ENCODE measurements around the gene IQUB.
"Not testable (repeated sequence)": the region's sequence is repeated elsewhere in the genome, so short reads cannot be mapped to it uniquely, and the experiment has no call there.

Gene IQUB

DNA sequence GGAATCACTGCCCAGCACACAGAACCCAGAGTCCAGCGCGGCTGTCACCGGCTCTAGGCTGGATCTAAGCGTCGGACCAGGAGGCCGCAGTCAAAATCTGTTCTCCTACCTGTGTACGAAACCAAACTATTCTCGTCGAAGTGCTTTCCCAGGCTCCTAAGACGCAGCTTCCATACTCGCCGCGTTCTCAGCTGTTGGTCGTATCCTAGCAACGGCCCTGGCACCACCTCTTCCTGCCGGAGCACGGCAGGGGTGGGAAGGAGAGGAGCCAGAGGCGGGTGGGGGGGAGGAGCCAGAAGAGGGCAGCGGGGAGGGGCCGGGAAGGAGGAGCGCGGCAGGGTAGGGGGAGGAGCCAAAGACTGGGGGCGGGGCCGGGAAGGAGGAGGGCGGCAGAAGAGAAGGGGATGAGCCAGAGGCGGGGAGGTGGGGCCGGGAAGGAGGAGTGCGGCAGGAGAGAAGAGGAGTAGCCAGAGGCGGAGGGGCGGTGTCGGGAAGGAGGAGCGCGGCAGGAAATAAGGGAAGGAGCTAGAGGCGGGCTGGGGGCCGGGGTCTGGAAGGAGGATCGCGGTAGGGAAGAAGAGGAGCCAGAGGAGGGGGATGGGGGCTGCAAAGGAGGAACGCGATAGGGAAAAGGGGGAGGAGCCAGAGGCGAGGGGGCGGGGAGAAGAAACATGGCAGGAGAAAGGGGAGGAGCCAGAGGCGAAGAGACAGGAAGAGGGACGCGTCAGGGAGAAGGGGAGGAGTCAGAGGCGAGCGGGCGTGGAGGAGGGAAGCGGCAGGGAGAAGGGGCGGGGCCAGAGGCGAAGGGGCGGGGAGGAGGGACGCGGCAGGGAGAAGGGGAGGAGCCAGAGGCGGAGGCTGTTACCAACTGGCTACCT, at the start of gene IQUB:
IQUB (minus strand) TSS at position 213 of the 878 bp plus-strand sequence. CDS start 22,255 bp downstream, outside the sequence.
- DNase-seq (ENCODE audit: low spot score): peak; percentile 96

DNA sequence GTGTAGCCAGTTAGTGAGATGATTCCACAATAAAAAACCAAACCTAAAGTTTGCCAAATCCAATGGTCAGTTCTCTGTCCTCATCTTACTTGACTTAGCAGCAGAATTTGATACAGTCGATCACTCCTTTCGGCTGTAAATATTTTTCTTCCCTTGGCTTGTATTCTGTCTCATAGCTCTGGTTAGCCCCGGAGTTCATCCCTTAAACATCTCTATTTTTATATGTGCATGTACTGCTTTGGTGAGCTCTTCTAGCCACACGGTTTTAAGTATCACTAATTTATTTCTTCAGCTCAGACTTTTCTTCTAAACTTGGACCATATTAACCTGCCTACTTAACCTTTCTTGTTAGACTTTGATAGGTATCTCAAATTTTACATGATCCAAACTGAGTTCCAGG, 49.4 kb upstream of the IQUB start:
- DNase-seq (ENCODE audit: low spot score): no peak

DNA sequence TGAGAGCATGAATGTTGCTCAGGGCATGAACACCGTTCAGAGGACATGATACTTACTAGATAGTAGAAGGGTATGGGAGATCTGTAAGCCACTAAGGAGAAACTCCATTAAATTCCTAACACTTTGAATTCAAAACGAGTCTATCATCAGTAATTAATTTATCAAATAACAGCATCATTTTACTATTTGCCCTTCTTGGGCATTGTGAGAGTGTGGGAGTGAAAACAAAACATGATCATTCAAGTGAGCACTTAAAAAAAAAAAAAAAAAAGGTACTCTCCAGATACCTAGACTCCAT, 46.7 kb upstream of the IQUB start:
- DNase-seq (ENCODE audit: low spot score): no peak

DNA sequence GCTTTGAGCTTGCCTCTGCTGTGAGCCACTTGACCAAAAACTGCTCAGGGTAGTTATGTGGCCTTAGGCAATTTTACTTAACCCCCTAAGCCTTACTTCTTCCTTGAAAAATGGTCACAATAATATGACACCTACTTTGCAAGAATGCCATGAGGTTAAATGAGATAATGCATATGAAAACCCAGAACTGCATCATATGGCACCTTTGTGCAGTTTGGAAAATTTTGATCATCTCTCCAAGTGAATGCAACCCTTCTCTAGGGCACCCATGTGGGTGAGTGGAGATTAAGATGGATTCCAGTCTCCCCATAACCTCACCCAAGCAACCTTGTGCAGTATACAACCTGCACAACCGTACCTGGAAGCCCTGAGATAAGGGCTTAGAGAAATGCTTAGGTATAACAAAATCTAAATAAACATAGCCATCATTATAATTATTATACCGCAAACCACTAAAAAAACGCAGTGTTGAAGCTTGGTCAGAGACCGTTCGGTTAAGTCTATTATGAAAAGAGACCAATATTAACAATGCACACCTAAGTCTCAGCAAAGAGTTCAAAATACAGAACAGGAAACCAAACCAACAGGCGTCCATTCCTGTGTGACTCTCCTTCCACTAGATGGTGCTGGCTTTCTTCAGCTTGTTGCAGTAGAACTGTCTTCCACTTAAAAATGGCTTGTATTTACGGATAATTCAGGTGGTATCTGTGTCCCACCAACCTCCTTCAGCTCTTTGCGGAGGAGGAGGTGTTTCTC, 46.2 kb upstream of the IQUB start:
- DNase-seq (ENCODE audit: low spot score): peak; percentile 47

DNA sequence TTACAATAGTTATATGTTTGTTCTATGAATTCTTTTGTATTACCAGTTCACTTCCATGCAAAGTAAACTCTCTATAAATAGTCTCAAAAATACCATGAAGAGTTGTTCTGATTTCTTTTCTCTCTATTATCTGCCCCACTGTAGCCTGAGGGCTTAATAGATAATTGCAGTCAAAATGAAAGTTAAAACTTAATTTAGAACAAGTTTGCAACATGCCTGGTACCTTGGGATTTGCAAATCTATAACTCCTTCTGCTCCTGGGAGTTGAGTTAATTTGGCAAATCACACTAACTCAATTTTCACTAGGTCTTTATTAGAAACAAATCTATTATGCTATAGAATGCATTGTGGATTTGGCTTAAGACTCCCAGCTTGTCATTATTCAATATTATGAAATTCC, 45.0 kb upstream of the IQUB start:
- DNase-seq (ENCODE audit: low spot score): no peak

DNA sequence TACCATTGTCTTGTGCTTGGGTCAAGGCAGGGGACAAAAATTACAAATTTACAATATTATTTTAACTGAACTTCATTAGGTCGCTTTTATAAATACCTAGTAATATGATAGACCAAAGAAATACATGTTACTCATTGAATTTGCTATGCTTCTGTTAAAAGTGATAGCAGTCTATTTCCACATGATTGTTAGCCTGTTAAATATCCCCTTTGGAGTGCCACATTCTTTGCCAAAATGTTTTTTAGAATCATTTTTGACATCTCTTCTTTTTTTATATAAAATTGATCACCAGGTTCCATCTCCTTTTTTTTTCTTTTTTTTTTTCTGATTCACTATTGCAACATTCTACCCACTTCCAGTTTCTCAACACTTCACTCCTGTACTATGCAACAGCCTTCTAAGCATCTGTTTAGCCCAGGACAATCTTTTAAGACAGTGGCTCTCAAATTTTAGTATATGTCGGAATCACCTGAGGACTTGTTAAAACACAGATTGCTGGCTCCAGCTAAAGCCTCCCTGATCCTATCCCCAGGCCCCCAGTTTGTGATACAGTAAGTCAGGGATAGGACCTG, 39.6 kb upstream of the IQUB start:
- no peak for DNase-seq (ENCODE audit: low spot score)

DNA sequence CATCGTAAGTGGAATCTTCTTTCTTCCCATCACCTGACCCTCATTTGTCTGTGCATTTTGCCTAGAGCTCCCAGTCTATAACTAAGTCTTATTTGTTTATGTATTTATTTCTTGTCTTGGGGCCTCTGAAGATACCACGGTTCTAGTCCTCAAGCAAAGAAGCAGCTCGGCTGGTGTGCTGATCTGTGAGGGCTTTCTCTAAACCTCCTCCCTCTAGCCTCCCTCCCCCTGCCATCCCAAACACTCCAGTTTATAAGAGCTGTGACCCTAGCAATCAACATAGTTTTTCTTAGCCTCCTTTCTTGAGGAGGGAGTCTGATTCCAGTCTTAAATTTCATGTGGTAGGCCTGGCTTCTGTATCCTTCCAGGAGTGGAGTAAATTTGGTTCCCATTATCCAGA, 38.9 kb upstream of the IQUB start:
- no peak for DNase-seq (ENCODE audit: low spot score)

DNA sequence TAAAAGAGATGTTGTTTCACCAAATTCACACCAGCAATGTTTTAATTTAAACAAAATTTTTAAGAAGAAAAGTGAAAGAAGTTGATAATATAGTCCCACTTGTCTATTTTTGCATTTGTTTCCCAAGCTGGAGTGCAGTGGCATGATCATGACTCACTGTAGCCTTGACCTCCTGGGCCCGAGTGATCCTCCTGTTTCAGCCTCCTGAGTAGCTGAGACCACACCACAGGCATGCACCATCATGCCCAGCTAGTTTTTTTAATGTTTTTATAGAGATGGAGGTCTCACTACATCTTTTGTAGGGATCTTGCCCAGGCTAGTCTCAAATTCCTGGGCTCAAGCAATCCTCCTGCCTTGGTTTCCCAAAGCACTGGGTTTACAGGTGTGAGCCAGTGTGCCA, 37.3 kb upstream of the IQUB start:
- peak; percentile 12 for DNase-seq (ENCODE audit: low spot score)

DNA sequence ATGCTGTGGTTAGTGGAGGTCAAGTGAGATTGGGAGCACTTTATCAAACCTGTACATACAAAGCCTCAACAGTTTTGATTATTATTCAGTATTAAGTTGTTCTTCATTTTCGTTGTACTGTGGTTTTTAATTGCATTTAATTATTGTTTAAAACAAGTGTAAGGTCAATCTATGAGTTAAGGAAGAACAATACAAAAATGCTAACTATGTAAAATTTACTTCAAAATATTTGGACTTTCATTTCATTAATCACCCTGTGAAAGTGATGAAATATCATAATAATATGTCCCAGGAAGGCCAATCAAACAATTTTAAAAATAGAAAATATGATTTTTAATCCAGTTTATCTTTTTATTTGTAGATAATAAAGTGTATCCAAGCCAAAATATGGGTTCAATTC, 36.8 kb upstream of the IQUB start:
- DNase-seq (ENCODE audit: low spot score): no peak

DNA sequence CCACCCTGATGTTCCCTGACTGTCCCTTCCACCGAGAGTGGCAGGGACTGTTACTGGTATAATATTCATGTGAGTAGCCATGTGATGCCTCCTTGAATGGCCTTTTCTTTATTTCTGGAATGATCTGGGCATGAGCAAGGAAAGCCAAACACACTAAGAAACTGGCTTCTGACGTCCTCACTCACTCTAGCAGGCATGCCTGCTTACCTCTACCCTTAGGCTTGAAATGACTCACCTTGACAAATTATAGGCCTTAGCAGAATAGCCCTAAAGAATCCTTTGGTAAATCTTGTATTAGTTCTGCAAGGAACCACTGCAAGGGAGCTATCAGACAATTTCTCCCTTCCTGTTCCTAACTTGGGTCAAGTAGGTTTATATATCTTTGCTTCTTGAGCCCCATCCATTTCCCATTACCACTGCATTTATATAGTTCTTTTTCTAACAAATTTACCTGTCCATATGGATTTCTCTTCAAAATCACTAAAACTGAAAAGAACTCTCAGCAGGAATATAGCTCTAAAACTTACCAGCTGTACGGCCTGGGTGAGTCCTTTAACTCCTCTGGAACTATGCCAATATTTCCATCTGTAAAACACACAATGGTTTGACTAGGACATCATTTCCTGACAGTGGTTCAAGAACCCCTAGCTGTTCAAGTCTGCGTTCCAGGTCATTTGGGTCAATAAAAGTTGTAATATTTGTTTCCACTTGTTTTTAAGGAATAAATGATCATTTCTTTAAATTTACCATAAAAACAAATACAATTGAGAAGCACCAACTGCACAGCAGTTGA, 36.2 kb upstream of the IQUB start:
- peak; percentile 47 for DNase-seq (ENCODE audit: low spot score)

DNA sequence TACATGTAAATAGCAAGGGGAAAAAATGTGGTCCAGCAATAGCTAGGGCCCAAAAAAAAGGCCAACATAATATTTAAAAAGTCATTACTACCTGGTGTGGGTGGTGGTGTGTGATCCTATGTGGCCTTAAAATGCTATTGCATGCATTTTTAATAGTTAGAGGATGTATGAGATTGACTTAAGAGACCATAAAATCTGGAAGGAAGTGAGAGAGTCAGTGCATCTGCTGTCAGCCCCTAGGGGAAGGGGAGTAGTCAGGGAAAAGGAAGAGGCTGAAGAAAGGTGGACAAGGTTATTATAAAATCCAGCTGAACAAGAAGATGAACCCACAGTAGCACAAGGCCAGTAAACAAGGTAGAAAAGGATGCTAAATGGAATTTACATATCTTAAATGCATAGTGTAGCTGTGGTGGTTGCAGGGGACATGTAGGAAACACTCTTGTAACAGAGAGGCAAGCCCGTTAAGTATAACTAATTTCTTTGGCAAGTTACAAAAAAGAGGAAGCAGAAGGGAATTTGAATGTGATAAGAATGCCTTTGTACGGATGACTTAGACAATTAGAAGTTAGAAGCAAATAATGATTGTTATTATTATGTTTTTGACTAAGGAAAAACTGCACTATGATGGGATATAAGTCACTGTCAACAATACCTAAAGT, 35.1 kb upstream of the IQUB start:
- DNase-seq (ENCODE audit: low spot score): no peak

DNA sequence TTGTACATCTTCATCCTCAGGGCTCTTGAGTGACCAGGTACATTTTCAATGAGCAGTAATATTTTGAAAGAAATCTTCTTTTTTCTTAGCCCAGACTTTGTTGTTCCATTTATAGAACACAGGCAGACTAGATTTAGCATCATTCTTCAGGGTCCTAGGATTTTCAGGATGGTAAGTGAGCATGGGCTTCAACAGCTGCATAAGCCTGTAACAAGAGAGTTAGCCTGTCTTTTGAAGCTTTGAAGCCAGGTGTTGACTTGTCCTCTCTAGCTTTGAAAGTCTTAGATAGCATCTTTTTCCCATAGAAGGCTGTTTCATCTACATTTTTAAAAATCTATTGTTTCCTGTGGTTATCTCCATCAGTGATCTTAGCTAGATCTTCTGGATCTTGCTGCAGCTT, 27.7 kb upstream of the IQUB start:
- DNase-seq (ENCODE audit: low spot score): no peak

DNA sequence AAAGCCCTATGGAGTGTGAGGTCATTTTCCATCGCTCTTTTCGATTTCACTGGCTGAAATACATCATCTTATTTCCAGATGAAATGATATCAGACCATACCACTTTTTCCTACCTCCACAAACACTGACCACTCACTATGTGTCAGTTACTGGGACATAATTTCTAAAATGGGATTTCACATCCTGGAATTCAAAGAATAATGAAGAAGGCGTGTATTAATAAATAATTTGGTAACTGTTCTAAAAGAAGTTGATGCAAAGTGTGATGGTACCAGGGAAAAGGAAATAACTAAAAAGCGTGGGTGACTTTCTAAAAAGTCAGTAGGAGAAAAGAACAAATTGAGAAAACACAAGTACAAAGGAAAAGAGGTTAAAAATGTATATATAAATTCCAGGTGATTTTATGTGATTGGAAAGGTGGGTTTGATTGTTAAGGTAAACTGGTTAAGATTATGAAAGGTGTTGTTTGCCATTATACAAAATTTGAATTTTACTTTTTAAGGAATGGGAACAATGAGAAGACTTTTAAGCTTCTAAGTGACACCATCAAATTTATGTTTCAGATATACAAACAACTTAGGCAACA, 24.0 kb upstream of the IQUB start:
- DNase-seq (ENCODE audit: low spot score): no peak

DNA sequence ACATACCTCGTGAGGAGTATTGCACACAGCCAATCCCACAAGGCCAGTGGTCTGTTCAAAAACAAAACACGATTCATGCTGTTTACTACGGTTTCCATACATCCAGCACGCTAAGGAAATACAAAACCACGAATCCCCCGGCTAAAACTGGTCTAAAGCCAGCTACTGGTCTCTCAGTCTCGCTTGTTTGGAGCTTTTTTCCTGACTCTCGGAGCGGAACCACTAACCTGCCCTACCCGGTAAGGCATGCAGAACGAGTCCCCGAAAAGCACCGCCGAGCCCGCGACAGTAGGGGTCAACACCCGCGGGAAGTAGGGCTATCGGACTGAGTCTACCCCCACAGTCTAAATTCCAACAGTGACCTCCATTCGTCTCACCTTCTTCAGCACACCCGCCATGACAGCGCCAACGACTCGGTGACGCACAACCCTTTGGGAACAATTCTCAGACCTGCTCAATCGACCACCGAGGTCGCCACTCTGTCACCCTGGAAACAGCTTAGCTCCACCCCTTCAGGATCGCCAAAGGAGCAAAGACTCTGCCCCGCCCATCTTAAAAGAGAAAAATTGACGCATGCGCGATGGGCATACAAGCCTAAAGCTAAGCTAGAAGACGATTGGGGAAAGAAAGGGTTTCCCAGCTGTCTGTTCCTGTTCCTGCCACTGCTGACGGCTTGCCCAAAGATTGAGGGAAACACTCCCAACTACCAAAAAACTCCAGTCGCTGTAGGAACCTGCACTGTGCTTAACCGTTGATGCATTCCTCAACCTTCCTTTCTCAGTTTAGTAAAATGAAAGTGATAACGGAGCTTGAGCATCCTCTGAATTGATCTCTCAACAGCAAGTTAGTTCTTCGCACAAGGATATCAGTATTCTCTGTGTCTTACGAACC, 23.2 kb upstream of the IQUB start, which contains the start of gene NDUFA5:
NDUFA5 (minus strand) TSS at position 421 of the 891 bp plus-strand sequence; CDS start at position 398, 23 bp downstream.
- DNase-seq (ENCODE audit: low spot score): peak; percentile 98

DNA sequence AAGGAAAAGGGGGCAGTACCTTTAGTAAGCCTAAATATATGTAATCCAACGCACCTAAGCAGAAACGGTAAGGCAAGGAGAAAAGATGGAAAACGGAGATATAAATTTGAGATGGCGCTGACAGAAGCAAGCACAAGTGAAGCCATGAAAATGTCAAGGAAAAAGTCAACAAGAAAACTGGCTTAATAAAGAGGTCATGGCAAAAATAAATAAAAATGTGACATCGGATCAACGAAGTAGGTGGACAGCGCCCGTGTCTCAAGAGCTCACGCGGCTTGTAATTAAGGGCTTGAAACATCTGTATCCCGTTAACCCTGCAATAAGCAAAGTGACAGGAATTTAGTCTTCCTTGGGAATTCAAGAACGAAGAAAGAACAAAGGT, 22.6 kb upstream of the IQUB start:
- no peak for DNase-seq (ENCODE audit: low spot score)

DNA sequence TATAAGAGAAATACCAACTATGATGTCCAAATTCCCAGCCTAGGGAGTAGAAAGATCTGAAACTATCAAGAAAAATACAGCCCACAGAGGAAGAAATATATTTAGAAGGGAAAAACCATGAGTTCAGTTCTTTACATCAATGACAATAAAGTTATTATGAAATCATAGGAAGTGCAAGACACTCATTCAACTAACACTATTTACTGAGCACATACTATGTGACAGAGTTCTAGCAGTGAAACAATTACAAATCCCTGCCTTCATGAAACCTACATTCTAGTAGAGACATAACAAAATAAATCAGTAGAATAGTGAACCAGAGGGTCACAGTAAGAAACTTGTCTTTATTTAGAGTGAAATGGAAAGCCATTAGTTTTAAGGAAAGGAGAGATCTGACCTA, 21.1 kb upstream of the IQUB start:
- no peak for DNase-seq (ENCODE audit: low spot score)

DNA sequence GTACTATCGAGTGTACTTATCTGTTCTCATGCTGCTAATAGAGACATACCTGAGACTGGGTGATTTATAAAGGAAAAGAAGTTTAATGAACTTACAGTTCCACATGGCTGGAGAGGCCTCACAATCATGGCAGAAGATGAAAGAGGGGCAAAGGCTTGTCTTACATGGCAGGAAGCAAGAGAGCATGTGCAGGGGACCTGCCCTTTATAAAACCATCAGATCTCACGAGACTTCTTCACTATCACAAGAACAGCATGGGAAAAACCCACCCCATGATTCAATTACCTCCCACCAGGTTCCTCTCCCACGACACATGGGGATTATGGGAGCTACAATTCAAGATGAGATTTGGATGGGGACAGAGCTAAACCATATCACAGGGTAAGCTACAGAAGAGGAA, 18.8 kb upstream of the IQUB start:
- DNase-seq (ENCODE audit: low spot score): no peak

DNA sequence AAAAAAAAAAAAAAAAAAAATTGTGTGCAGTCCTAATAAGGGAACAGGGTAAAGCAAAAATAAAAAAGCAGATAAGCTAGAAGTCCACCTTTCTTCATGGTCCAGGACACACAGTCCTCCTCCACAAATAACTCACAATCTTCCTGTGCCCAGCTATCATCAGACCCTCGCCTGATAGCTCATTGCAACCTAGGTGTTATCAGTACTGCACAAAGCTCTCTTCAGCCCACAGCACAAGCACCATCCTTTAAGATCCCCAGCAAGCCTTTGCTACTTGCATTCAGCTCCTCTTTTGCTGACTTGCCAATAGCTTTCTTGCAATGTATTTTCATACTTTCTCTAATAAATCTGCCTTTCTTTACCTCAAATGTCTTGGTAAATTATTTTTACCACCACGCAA, 18.2 kb upstream of the IQUB start:
- DNase-seq (ENCODE audit: low spot score): no peak

DNA sequence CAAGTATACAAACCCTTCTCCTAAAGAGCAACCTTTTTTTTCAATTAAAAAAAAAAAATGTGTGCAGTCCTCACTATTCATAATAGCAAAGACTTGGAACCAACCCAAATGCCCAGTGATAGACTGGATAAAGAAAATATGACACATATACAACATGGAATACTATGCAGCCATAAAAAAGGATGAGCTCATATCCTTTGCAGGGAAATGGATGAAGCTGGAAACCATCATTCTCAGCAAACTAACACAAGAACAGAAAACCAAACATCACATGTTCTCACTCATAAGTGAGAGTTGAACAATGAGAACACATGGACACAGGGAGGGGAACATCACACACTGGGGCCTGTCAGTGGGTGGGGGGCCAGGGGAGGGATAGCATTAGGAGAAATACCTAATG, 17.7 kb upstream of the IQUB start:
- DNase-seq (ENCODE audit: low spot score): not testable (repeated sequence)

DNA sequence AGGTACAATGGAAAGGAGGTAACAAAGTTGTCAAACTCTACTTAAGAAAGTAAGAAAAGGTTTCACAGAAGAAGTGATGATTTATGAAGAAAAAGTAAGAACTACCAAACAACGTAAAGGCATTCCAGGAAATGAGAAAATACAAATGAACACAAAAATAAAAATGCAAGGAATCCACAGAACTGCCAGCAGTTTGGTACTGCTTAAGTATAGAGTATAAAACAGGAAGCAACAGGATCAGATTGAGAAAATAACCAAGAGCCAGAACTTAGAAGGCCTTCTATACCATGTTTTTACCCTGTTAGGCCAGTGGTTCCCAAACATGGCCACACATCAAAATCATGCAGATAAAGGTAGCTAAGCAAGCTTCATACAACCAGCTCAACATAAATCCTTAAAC, 14.0 kb upstream of the IQUB start:
- no peak for DNase-seq (ENCODE audit: low spot score)
